CD14-positive monocyte (primary cell): Measurements from ENCODE around the gene REG3G. TPM values are rescaled to one million over a fixed set of nuclear protein-coding genes. Genes with fewer than 3 reads are reported as not detected.

ENCODE experiments used
- DNase-seq, 3 donors: peaks; one replicate each; pipeline ENCODE4 v3.0.0-alpha.2; 2011 to 2022
- H2AFZ ChIP-seq: 2 replicates; pipeline ENCODE4 v1.6.0; 2012; ENCODE audit warnings: mild to moderate bottlenecking, low read depth, low read length, inconsistent platforms; ENCODE audit not compliant: insufficient read depth, poor library complexity, severe bottlenecking
- H3K27ac ChIP-seq, 2 donors: 1 replicate in 1 of 2; 2 replicates in 1 of 2; pipeline ENCODE4 v1.5.1; 2012 to 2013; ENCODE audit warnings: low read length in 2 of 2, control low read depth in 1 of 2, inconsistent platforms in 1 of 2, low read depth in 1 of 2, mild to moderate bottlenecking in 1 of 2
- H3K27me3 ChIP-seq, 2 donors: one replicate each; pipeline versions ENCODE4 v1.6.0 to v1.6.1; 2011 to 2013; ENCODE audit warnings: low read length in 2 of 2; ENCODE audit not compliant: control insufficient read depth in 2 of 2, insufficient read depth in 2 of 2
- H3K36me3 ChIP-seq, 2 donors: replicated peaks in 1 of 2; 1 replicate in 1 of 2; 2 replicates in 1 of 2; pipeline versions ENCODE4 v1.5.1 to v1.6.1; 2012 to 2013; ENCODE audit warnings: low read length in 2 of 2, control low read depth in 1 of 2, inconsistent platforms in 1 of 2, mild to moderate bottlenecking in 1 of 2; ENCODE audit not compliant: insufficient read depth in 2 of 2, control insufficient read depth in 1 of 2
- H3K4me1 ChIP-seq, 2 donors: 1 replicate in 1 of 2; 2 replicates in 1 of 2; pipeline versions ENCODE4 v1.5.1 to v1.6.1; 2012 to 2013; ENCODE audit warnings: low read length in 2 of 2, control low read depth in 1 of 2, inconsistent platforms in 1 of 2, mild to moderate bottlenecking in 1 of 2, moderate library complexity in 1 of 2; ENCODE audit not compliant: insufficient read depth in 2 of 2, control insufficient read depth in 1 of 2
- H3K4me2 ChIP-seq: replicated peaks from 2 replicates; pipeline ENCODE3; 2012; ENCODE audit warnings: low read length, moderate library complexity, mild to moderate bottlenecking; ENCODE audit not compliant: poor library complexity, severe bottlenecking; ENCODE audit errors: extremely low read depth
- H3K4me3 ChIP-seq, 3 experiments: fragments of 200-600 bp in 1 of 3; sonication (generic) in 1 of 3; replicated peaks in 1 of 3; 1 replicate in 2 of 3; 2 replicates in 1 of 3; pipeline ENCODE4 v1.5.1; 2011 to 2013; ENCODE audit warnings: low read length in 3 of 3, mild to moderate bottlenecking in 3 of 3, control low read depth in 2 of 3, low read depth in 2 of 3, inconsistent platforms in 1 of 3, moderate library complexity in 1 of 3
- H3K79me2 ChIP-seq: 2 replicates; pipeline ENCODE4 v1.6.0; 2012; ENCODE audit warnings: mild to moderate bottlenecking, control low read depth, inconsistent platforms, low read length, moderate library complexity; ENCODE audit not compliant: insufficient read depth
- H3K9ac ChIP-seq: 2 replicates; pipeline ENCODE4 v1.6.0; 2017; ENCODE audit warnings: low read length, mild to moderate bottlenecking; ENCODE audit not compliant: insufficient read depth, poor library complexity, severe bottlenecking
- H3K9me3 ChIP-seq, 2 donors: replicated peaks in 1 of 2; 1 replicate in 1 of 2; 2 replicates in 1 of 2; pipeline versions ENCODE4 v1.5.1 to v1.6.1; 2012 to 2013; ENCODE audit warnings: low read length in 2 of 2, control low read depth in 1 of 2; ENCODE audit not compliant: control insufficient read depth in 1 of 2, insufficient read depth in 1 of 2
- H4K20me1 ChIP-seq: 2 replicates; pipeline ENCODE4 v1.6.0; 2012; ENCODE audit warnings: mild to moderate bottlenecking, low read length, control low read depth, moderate library complexity; ENCODE audit not compliant: insufficient read depth
- H3K27ac Mint-ChIP-seq, 7 donors: one replicate each; pipeline ENCODE4 v1.8.0; 2020; ENCODE audit warnings: mild to moderate bottlenecking in 7 of 7, mixed read lengths in 7 of 7, moderate library complexity in 6 of 7, inconsistent platforms in 2 of 7
- H3K27me3 Mint-ChIP-seq, 3 donors: one replicate each; pipeline ENCODE4 v1.8.0; 2021 to 2022; ENCODE audit warnings: low read depth in 3 of 3, mild to moderate bottlenecking in 3 of 3, mixed read lengths in 3 of 3, moderate library complexity in 3 of 3, inconsistent platforms in 1 of 3
- H3K36me3 Mint-ChIP-seq, 2 donors: one replicate each; pipeline ENCODE4 v1.8.0; 2020; ENCODE audit warnings: mixed read lengths in 2 of 2, inconsistent platforms in 1 of 2, mild to moderate bottlenecking in 1 of 2
- H3K4me1 Mint-ChIP-seq: one replicate; pipeline ENCODE4 v1.8.0; 2020; ENCODE audit warnings: mild to moderate bottlenecking, mixed read lengths
- H3K4me3 Mint-ChIP-seq, 2 donors: one replicate each; pipeline ENCODE4 v1.8.0; 2020; ENCODE audit warnings: mild to moderate bottlenecking in 2 of 2, mixed read lengths in 2 of 2, moderate library complexity in 1 of 2
- H3K9me3 Mint-ChIP-seq, 7 donors: one replicate each; pipeline ENCODE4 v1.8.0; 2020 to 2022; ENCODE audit warnings: mixed read lengths in 7 of 7, mild to moderate bottlenecking in 6 of 7, moderate library complexity in 6 of 7, inconsistent platforms in 2 of 7
- CTCF ChIP-seq: fragments of 200-600 bp; IDR thresholded peaks from one replicate; pipeline ENCODE4 v1.8.0; 2022; ENCODE audit warnings: antibody characterized with exemption, mild to moderate bottlenecking
- WGBS: methylation state at CpG from one replicate; pipeline ENCODE4 v1.1.5; 2013; ENCODE audit warnings: missing lambda C conversion rate; ENCODE audit not compliant: insufficient coverage; 5-methylcytosine and 5-hydroxymethylcytosine counted together
- intact Hi-C, 2 donors: fragments of 100-400 bp; cut with micrococcal nuclease; formaldehyde crosslinking; loops; one replicate each; pipeline versions ENCODE4 v1.15.0 to v1.15.1; 2023
- polyA plus RNA-seq, 3 donors: library from polyadenylated mRNA; depleted of rRNA in 1 of 3; unstranded in 2 of 3; stranded (reverse) in 1 of 3; fragments of 300-500 nt in 2 of 3; fragments of >200 nt in 1 of 3; fragmentation: Illumina TruSeq in 2 of 3; gene quantifications; 1 replicate in 2 of 3; 2 replicates in 1 of 3; pipeline ENCODE4 v1.2.3, GENCODE V29; 2012 to 2021

REG3G gene
- polyA plus RNA-seq, 3 donors, result not detected

GRCh38 chr2:78985558-78985957 lies 39.9 kb upstream of the REG3G start:
- intact Hi-C loops, result no loop called here

GRCh38 chr2:78989051-78989450 lies 36.5 kb upstream of the REG3G start:
- H3K9me3 Mint-ChIP-seq, result peaks cover 0 to 6% (median 0%) of the 10 kb centered on the region in 7 donors
- Histone ChIP-seq H3K79me2 (no peaks in the 10 kb centered on the region), H3K4me2 (no peak overlapping the region), H3K27me3 (peaks cover 25 to 43% of the 10 kb centered on the region in 2 donors), H3K9ac (no peak overlapping the region), H3K4me3 (no peak overlapping the region), H2AFZ (no peak overlapping the region), H3K36me3 (no peaks in the 10 kb centered on the region), H3K4me1 (no peaks in the 10 kb centered on the region), H3K27ac (no peak overlapping the region), H4K20me1 (no peaks in the 10 kb centered on the region), H3K9me3 (peaks cover 0 to 5% of the 10 kb centered on the region in 2 donors)
- WGBS, result 89% methylated on average over 1 of the region's 2 CpGs
- no peak overlapping the region for H3K27ac Mint-ChIP-seq
- no peak overlapping the region for H3K4me3 Mint-ChIP-seq
- H3K27me3 Mint-ChIP-seq, result peaks cover 0 to 21% (median 0%) of the 10 kb centered on the region in 3 donors
- H3K36me3 Mint-ChIP-seq, result peaks cover 0 to 3% of the 10 kb centered on the region in 2 donors
- DNase-seq, result no peak
- H3K4me1 Mint-ChIP-seq, result peaks cover 8% of the 10 kb centered on the region
- intact Hi-C loops, result no loop called here
- TF ChIP-seq CTCF, result no peak

More at GRCh38 chr2:78985558-78985957, 39.9 kb upstream of the REG3G start:
- Mint-ChIP-seq H3K36me3 (no peaks in the 10 kb centered on the region), H3K4me3 (no peak overlapping the region), H3K27me3 (peaks cover 3 to 9% (median 3%) of the 10 kb centered on the region in 3 donors), H3K9me3 (no peaks in the 10 kb centered on the region), H3K27ac (no peak overlapping the region), H3K4me1 (peaks cover 15% of the 10 kb centered on the region)
- Histone ChIP-seq H3K79me2 (no peaks in the 10 kb centered on the region), H3K36me3 (no peaks in the 10 kb centered on the region), H3K4me2 (no peak overlapping the region), H4K20me1 (no peaks in the 10 kb centered on the region), H3K9me3 (no peaks in the 10 kb centered on the region), H3K9ac (no peak overlapping the region), H2AFZ (no peak overlapping the region), H3K4me3 (no peak overlapping the region), H3K27me3 (peaks cover 9 to 11% of the 10 kb centered on the region in 2 donors), H3K27ac (no peak overlapping the region), H3K4me1 (peaks cover 0 to 6% of the 10 kb centered on the region in 2 donors)
- WGBS, result no CpG with 5 or more reads among the region's 1 CpG
- no peak for DNase-seq
- no peak for TF ChIP-seq CTCF
